Measurements from ENCODE around the gene CCN5.
"Not testable (repeated sequence)": the region's sequence is repeated elsewhere in the genome, so short reads cannot be mapped to it uniquely, and the experiment has no call there.

CCN5 gene

DNA sequence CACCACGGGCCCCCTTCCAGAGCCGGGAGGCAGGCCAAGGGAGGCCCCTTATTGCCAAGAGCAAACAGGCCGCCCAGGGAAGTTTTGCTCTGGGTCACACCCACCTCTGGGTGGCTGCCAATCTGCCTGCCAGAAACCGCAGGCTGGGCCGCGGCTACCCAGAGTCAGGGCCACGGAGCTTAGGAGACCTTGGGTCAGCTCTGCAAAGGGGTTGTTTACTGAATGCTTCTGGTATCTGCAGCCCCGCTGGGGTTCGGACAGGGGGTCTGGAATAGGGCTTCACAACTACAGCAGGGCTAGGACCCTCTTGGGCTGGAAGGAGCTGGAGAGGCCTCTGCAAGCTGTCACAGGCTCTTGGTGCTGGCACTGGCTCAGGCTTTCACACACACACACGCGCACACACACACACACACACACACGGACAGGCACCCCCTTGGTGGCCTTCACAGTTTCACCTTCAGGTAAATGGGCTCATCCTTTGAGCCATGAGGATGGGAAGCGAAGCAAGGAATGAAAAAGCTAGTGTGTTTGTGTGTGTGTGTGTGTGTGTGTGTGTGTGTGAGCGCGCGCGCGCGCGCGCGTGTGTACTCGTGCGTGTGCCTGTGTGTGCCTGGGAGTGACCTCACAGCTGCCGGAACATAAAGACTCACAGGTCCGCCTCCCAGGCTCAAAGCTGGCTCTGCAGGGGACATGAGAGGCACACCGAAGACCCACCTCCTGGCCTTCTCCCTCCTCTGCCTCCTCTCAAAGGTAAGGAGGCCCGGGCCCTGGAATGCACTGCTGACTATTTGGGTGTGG is at the start of gene CCN5:
Gene CCN5 (plus strand): TSS at position 669 of the 798 bp plus-strand sequence. CDS start 22 bp downstream, at position 691.
- DNase-seq, result no peak

- no peak for DNase-seq
Measured at GRCh38 chr20:44666066-44666465, 49.1 kb upstream of the CCN5 start.

DNA sequence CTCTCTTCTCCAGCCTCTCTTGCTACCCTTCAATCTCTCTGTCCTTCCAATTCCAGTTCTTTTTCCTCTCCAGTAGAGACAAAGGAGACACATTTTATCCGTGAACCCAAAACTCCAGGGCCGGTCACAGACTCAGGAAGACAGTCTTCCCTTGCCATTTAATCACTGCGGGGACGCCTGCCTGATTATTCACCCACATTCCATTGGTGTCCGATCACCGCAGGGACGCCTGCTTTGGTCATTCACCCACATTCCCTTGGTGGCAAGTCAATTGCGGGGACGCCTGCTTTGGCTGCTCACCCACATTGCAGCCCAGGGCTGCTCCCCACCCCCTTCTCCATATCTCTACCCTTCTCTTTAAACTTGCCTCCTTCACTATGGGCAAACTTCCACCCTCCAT is 44.3 kb upstream of the CCN5 start:
- not testable (repeated sequence) for DNase-seq

DNA sequence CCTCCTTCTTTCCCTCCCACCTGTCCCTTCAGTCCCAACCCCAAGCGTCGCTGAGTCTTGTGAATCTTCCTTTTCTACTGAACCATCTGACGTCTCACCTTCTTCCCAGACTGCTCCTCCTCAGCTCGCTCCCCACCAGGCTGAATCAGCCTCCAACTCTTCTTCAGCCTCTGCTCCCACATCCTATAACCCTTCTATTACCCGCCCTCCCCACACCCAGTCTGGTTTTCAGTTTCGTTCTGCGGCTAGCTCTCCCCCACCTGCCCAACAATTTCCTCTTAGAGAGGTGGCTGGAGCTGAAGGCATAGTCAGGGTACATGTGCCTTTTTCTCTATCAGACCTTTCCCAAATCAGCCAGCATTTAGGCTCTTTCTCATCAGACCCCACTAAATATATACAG is 43.6 kb upstream of the CCN5 start:
- DNase-seq, result peak; percentile 71

DNA sequence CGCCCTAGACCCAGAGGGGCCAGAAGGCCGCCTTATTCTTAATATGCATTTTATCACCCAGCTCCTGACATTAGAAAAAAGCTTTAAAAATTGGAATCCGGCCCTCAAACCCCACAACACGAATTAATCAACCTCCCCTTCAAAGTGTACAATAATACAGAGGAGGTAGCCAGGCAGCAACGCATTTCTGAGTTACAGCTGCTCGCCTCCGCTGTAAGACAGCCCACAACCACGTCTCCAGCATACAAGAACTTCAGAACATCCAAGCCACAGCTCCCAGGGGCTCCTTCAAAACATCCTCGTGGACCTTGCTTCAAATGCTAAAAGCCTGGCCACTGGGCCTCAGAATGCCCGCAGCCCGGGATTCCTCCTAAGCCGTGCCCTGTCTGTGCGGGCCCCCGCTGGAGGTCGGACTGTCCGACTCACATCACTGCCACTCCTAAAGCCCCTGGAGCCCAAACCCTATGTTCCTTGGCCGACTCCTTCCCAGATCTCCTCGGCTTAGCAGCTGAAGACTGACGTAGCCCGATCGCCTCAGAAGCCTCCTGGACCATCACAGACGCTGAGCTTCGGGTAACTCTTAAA is 42.8 kb upstream of the CCN5 start:
- DNase-seq, result not testable (repeated sequence)

DNA sequence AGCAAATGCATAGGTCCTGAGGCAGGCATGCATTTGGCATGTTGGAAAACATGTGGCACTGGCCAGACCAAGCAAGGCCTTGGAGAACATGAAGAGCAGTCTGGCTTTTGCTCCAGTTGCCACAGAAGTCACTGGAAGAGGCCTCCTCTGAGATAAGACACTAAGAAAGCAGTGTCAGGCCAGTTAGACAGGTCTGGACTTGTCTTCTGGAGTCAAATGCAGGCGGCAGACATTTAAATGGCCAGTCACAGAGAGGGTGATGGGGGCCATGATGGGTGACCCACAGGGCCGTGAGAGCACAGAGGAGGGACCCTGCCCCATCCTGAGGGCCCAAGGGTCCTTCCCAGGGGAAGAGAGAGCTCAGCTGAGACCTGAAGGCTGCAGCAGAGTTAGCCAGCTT is 36.9 kb upstream of the CCN5 start:
- DNase-seq, result no peak

- DNase-seq, result no peak
Measured at GRCh38 chr20:44678990-44679611, 36.1 kb upstream of the CCN5 start.

DNA sequence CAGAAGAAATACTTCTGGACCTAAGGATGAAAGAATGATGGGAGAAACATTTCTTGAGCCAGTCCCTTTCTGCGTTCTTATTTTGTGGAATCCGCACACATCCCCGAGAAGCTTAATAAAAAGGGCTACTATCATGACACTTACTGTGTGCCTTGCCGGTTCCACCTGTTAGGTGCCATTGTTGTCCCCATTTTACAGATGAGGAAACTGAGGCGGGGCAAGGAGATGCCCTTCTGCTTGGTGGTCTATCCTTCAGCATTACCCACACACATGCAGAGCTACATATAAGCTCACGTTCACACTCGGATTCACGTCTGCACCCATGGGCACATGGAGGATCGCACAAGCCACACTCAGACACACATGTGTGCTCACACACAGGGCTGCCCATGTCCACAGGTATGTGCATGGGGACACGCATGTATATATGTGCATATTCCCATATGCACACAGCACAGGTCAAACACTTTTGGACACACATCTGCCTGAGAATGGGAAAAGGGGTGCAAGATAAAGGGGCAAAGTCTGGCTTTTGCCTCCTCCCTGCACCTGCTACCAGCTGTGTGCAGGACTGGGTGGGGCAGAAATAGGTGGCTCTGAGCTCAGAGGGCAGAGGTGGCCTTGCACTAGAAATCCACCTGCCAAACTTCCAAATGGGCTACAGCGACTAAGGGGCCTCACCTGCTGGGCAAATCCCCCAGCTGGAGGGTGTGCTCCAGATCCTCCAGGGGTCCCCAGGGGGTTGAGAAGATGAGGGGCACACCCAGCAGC is 33.2 kb upstream of the CCN5 start:
- no peak for DNase-seq

GRCh38 chr20:44683263-44684046 is 31.7 kb upstream of the CCN5 start:
- peak; percentile 80 for DNase-seq

DNA sequence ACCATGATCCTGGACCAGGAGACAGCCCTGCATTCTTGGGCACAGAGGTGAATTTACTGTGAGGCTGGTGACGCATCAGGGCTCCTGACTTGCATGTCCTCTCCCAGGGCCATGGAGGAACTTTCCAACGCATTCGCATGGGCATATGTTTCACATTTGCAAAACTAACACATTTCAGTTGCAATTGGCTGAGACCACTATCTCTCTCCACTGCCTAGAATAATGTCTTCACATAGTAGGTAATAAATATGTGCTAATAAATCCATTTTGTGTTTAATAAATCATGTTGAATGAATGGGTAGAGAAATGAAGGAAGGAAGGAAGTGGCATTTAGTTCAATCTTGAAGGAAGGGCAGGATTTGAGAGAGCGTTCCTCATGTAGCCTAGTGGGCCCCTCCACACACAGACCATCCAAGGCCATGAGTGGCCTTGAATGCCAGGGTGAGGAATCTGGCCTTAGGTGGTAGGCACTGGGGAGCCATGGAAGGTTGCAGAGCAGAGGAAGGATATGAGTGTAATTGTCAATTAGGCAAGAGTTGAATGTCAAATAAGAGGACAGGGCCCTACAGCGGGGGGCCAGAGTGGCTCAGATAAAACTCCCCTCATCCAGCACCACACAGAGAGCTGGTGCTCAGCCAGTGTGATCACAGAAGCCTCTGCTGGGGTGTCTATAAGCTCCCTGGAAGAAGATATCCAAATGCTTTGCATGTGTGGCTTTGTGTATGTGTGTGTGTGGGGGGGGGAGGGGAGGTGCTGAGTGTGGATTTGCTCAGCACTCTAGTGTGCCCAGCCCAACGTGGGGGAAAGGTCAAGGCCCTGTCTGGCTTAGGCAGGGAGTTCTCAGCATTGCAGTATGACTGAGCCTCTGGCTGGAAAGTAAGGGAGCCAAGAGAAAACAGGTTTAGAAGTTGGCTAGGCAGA is 30.9 kb upstream of the CCN5 start:
- DNase-seq, result no peak

DNA sequence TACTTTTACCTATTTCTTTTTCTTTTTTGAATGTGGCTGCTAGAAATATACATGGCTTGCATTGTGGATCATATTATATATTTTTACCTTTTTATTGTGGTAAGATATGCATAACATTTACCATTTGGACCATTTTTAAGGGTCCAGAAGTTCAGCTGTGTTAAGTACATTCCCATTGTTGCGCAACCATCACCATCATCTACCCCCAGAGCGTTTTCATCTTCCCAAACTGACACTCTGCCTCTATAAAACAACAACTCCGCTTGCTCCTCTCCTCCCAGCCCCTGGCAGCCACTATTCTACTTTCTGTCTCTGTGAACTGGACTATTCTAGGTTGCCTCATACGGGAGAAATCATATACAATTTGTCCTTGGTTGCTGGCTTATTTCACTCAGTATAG is 28.2 kb upstream of the CCN5 start:
- DNase-seq, result no peak

DNA sequence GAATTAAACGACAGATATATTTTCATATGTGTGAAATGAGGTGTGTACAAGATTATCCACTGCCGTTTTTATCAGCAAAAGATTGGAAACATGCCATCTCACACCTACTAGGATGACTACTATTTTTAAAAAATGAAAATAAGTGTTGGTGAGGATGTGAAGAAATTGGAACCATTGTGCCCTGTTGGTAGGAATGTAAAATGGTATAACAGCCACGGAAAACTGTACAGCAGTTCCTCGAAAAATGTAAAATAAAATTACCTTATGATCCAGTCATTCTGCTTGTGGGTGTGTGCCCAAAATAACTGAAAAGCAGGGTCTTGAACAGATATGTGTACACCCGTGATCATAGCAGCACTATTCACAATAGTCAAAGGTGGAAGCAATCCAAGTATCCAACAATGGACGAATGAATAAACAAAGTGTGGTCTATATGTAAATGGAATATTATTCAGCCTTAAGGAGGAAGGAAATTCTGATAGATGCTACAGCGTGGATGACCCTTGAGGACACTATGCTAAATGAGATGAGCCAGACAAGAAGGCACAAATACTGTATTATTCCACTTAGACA is 27.0 kb upstream of the CCN5 start:
- DNase-seq, result no peak

DNA sequence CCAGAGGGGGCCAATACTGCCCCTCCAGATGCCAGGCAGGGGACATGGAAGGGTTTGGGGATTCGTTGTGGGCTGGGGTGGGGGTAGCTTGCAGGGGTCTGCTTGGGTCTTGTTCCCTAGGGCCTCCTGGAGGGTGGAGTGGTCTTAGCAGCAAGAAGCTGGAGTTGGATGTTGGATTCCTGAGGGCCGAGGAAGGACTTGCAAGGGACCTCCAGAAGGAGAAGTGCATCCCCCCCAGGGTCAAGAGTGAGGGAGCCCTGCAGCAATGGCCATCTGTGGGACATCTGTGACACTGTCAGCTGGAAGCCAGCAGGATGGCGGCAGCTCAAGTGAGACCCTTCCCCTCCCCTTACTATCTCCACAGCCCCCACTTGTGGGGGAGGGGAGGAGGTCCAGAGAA is 25.4 kb upstream of the CCN5 start:
- no peak for DNase-seq

DNA sequence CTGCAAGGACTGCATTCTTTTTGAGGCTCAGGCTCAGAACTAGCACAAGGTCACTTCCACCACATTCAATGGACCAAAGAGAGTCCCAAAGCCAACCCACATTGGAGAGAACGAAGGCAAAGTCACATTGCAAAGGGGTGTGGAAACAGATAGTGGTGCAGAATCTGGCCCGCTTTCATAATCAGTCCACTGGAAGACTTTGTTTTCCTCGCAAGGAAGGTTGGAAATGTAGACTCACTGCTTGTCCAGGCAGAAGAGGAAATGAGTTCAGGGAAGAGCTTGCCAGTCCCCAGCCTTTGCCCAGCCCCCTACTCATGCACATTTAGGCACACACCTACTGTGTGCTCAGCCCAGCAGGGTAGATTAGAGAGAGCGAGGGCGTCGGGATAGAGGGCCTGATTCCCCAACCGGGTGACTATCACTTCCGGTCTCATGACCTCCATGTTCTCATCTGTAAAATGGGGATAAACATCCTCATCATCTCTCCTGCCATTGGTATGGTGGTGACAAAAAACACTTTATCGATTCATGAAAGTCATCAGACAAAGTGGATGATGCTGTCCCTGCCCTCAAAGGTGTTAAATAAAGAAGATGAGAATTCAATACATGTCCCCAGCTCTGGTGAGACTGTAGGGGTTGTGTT is 24.3 kb upstream of the CCN5 start:
- no peak for DNase-seq

- no peak for DNase-seq
Measured at GRCh38 chr20:44691424-44692423, 23.4 kb upstream of the CCN5 start.

GRCh38 chr20:44692932-44693480 is 22.2 kb upstream of the CCN5 start:
- DNase-seq, result no peak

GRCh38 chr20:44693627-44694026 is 21.5 kb upstream of the CCN5 start:
- no peak for DNase-seq

GRCh38 chr20:44694159-44694558 is 21.0 kb upstream of the CCN5 start:
- no peak for DNase-seq

GRCh38 chr20:44695295-44695673 is 19.9 kb upstream of the CCN5 start:
- no peak for DNase-seq

Data from CD4-positive, alpha-beta T cell treated with Interleukin-10 for 1 hour (primary cell).